K562 (cell line): Measurements from ENCODE around the gene TRIM38. TPM values are rescaled to one million over a fixed set of nuclear protein-coding genes. Genes with fewer than 3 reads are reported as not detected.
A peak's percentile ranks its signal among the peaks of the same experiment; 100 is the strongest.

Source experiments
- BMI1 ChIP-seq: fragments of 150-350 bp; IDR thresholded peaks from 2 replicates; pipeline ENCODE4 v1.6.1; 2014; ENCODE audit warnings: low read length
- BRF2 ChIP-seq: IDR thresholded peaks from 3 replicates; pipeline ENCODE4 v1.6.1; 2011; ENCODE audit warnings: borderline replicate concordance, mild to moderate bottlenecking; ENCODE audit not compliant: insufficient read length, insufficient read depth
- CGGBP1 ChIP-seq: fragments of 250-450 bp; sonication (Bioruptor Pico); IDR thresholded peaks from 2 replicates; pipeline ENCODE4 v1.9.0; 2021; ENCODE audit warnings: mild to moderate bottlenecking
- EZH2 ChIP-seq: IDR thresholded peaks from 2 replicates; pipeline ENCODE4 v1.6.1; 2012; ENCODE audit warnings: low read depth, mild to moderate bottlenecking, inconsistent platforms, low read length, borderline replicate concordance
- HDAC6 ChIP-seq: IDR thresholded peaks from 2 replicates; pipeline ENCODE4 v1.6.1; 2012; ENCODE audit warnings: low read depth, mild to moderate bottlenecking, control low read depth, inconsistent platforms, low read length, moderate library complexity
- JUND ChIP-seq, 2 experiments: IDR thresholded peaks; 2 replicates in 1 of 2; 3 replicates in 1 of 2; pipeline ENCODE4 v1.6.1; 2011; ENCODE audit warnings: borderline replicate concordance in 2 of 2, low read depth in 2 of 2, low read length in 2 of 2, improper control_type of control experiment in 1 of 2, missing biosample characterization in 1 of 2, missing genetic modification characterization in 1 of 2, missing genetic modification reagents in 1 of 2
- KLF10 ChIP-seq: fragments of 250-450 bp; sonication (Bioruptor Pico); IDR thresholded peaks from 2 replicates; pipeline ENCODE4 v1.6.1; 2021; ENCODE audit warnings: matching md5 sums
- MCM5 ChIP-seq: fragments of 450-650 bp; IDR thresholded peaks from 2 replicates; pipeline ENCODE4 v1.6.1; 2016; ENCODE audit warnings: low read depth
- MCM7 ChIP-seq, 2 experiments: fragments of 450-650 bp; IDR thresholded peaks; 2 replicates each; pipeline ENCODE4 v1.6.1; 2016 to 2018
- OTX1 ChIP-seq: fragments of 450-650 bp; formaldehyde crosslinking; IDR thresholded peaks from 2 replicates; pipeline ENCODE4 v1.4.0; 2022; ENCODE audit warnings: mild to moderate bottlenecking
- PHF8 ChIP-seq: fragments of 200-600 bp; sonication (generic); IDR thresholded peaks from 2 replicates; pipeline ENCODE4 v1.6.1; 2012; ENCODE audit warnings: mixed run types, mild to moderate bottlenecking, inconsistent platforms, low read length, moderate library complexity, borderline replicate concordance
- POLR2AphosphoS5 ChIP-seq: IDR thresholded peaks from 2 replicates; pipeline ENCODE4 v1.6.1; 2011; ENCODE audit warnings: mild to moderate bottlenecking, low read depth, low read length, moderate library complexity; ENCODE audit not compliant: control insufficient read depth, insufficient read depth
- POLR2G ChIP-seq: fragments of 200-400 bp; formaldehyde crosslinking; IDR thresholded peaks from 2 replicates; pipeline ENCODE4 v1.6.1; 2017; ENCODE audit warnings: low read depth, mild to moderate bottlenecking, antibody characterized with exemption, low read length, moderate library complexity
- RCOR1 ChIP-seq, 2 experiments: IDR thresholded peaks; 2 replicates each; pipeline ENCODE4 v1.6.1; 2012; ENCODE audit warnings: low read depth in 2 of 2, low read length in 2 of 2, borderline replicate concordance in 1 of 2, improper control_type of control experiment in 1 of 2
- SMAD4 ChIP-seq: fragments of 250-450 bp; sonication (Bioruptor Pico); conservative IDR thresholded peaks from 2 replicates; pipeline ENCODE4 v1.8.0; 2021; ENCODE audit warnings: inconsistent platforms, mild to moderate bottlenecking, moderate library complexity
- VEZF1 ChIP-seq: fragments of 200-800 bp; sonication (Bioruptor generic); IDR thresholded peaks from 2 replicates; pipeline ENCODE4 v1.6.1; 2017; ENCODE audit warnings: missing genetic modification characterization, missing compliant biosample characterization
- ZBTB43 ChIP-seq: sonication (generic); formaldehyde crosslinking; IDR thresholded peaks from 2 replicates; pipeline ENCODE4 v1.8.0; 2023; ENCODE audit warnings: mild to moderate bottlenecking, missing genetic modification reagents
- ZFP30 ChIP-seq: fragments of 250-450 bp; sonication (Bioruptor Pico); IDR thresholded peaks from 2 replicates; pipeline ENCODE4 v1.8.0; 2022; ENCODE audit warnings: moderate library complexity, mild to moderate bottlenecking, inconsistent platforms, borderline replicate concordance
- ZNF253 ChIP-seq: fragments of 250-450 bp; sonication (Bioruptor Pico); conservative IDR thresholded peaks from 2 replicates; pipeline ENCODE4 v1.6.1; 2021; ENCODE audit warnings: mild to moderate bottlenecking
- ZNF449 ChIP-seq: fragments of 250-450 bp; sonication (Bioruptor Pico); IDR thresholded peaks from 2 replicates; pipeline ENCODE4 v1.8.0; 2022; ENCODE audit warnings: moderate library complexity, mild to moderate bottlenecking, inconsistent platforms
- ZNF586 ChIP-seq: fragments of 450-650 bp; formaldehyde crosslinking; conservative IDR thresholded peaks from 2 replicates; pipeline ENCODE4 v1.4.0; 2020; ENCODE audit warnings: mild to moderate bottlenecking, moderate library complexity
- ZNF696 ChIP-seq: fragments of 250-450 bp; sonication (Bioruptor Pico); conservative IDR thresholded peaks from 2 replicates; pipeline ENCODE4 v1.4.0; 2020; ENCODE audit warnings: mild to moderate bottlenecking, moderate library complexity
- polyA plus RNA-seq, 8 experiments: library from polyadenylated mRNA; depleted of rRNA in 4 of 8; stranded (reverse) in 5 of 8; unstranded in 3 of 8; fragments of >200 nt; fragmentation: Nextera tagmentation in 2 of 8; fragmentation: Illumina TruSeq in 1 of 8; extraction: Ambion mirVana in 2 of 8; extraction: Trizol in 1 of 8; gene quantifications; 2 replicates each; pipeline versions ENCODE4 v1.2.1 to v1.2.3, GENCODE V29; 2011 to 2014; ENCODE audit warnings: inconsistent platforms in 1 of 8, missing spikeins in 1 of 8
- total RNA-seq, 7 experiments: library from RNA; depleted of rRNA in 6 of 7; stranded (reverse); fragments of >200 nt in 6 of 7; fragmentation: Illumina TruSeq in 2 of 7; extraction: Trizol in 2 of 7; gene quantifications; 2 replicates each; pipeline versions ENCODE4 v1.2.1 to v1.2.3, GENCODE V29; 2011 to 2021; ENCODE audit warnings: low replicate concordance in 1 of 7

Gene TRIM38
- total and polyA plus RNA-seq, 9 of the 15 experiments (the other 6 are each of a cell fraction or from before 2014, with no cell fraction given), result 1.7 to 6.7 (median 6.3) TPM

- TF ChIP-seq KLF10, result no peak
- TF ChIP-seq CGGBP1 (CRISPR knock-in tag), result peak; percentile 95; the same call in 1 of the 2 replicates
- TF ChIP-seq ZNF253 (CRISPR knock-in tag), result peak; percentile 38; the same call in 1 of the 2 replicates
- TF ChIP-seq HDAC6, result no peak
- peak; percentile 86; the same call in 1 of the 2 replicates for TF ChIP-seq OTX1 (CRISPR knock-in tag)
- TF ChIP-seq BMI1, result no peak
- no peak for TF ChIP-seq RCOR1 (IDR thresholded peaks at IDR 0.05; ENCODE audit: borderline replicate concordance in 1 of 2, low read depth in 2 of 2, low read length in 2 of 2)
- peak; percentile 72; the same call in 1 of the 2 replicates for TF ChIP-seq ZNF696
- TF ChIP-seq ZBTB43 (CRISPR knock-in tag), result no peak
- 0 out of 2 replicates have a peak, but pooled peaks have one; percentile 4 for TF ChIP-seq ZFP30 (CRISPR knock-in tag)
- no peak for TF ChIP-seq VEZF1
- TF ChIP-seq MCM7 (IDR thresholded peaks at IDR 0.05), result no peak
- TF ChIP-seq ZNF586 (CRISPR knock-in tag), result peak; percentile 68
- no peak for TF ChIP-seq ZNF449 (CRISPR knock-in tag)
- peak; percentile 71; the same call in 1 of the 2 replicates for TF ChIP-seq POLR2AphosphoS5
- TF ChIP-seq SMAD4 (CRISPR knock-in tag), result 0 out of 2 replicates have a peak, but pooled peaks have one; percentile 16
- TF ChIP-seq JUND (IDR thresholded peaks at IDR 0.05; ENCODE audit: borderline replicate concordance, low read depth, low read length), result no peak
- no peak for TF ChIP-seq JUND (tag; IDR thresholded peaks at IDR 0.05; ENCODE audit: borderline replicate concordance, low read depth, low read length)
- TF ChIP-seq MCM5, result no peak
- no peak for TF ChIP-seq PHF8
- TF ChIP-seq POLR2G, result 0 out of 2 replicates have a peak, but pooled peaks have one; percentile 0
- no peak for TF ChIP-seq BRF2
- no peak for TF ChIP-seq EZH2
Observed at GRCh38 chr6:26030716-26031115, 68.1 kb downstream of the TRIM38 start (continued).
